Measurements from ENCODE around the gene GALNT18.

DNA sequence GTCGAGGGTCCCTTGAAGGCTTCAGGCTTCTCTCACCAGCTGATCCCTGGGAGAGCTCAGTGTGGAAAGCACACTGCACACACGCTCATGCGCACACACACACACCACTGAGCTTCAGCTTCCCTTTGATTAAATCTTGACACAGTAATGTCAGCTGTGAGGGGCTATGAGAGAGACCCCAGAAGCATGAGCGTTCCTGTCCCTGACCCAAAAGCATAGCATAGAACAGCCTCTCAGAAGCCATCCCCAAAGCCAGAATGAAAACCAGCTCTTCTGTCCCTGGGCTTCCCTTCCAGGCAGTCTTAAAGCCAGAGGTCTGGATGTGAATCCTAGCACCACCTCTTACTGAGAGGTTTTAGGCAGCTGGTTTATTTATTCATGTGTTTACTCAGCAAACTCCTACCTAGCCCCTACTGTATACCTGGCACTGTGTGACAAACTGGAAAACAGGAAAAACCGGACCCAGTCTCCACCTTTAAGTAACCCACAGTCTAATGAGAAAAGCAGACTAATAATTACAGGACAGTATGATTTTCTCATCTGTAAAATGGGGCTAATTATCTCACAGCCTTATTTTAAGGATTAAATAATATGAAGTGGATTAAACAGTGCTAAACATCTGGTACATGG is 15.9 kb downstream of the GALNT18 start:
- TF ChIP-seq, protein P1, sequence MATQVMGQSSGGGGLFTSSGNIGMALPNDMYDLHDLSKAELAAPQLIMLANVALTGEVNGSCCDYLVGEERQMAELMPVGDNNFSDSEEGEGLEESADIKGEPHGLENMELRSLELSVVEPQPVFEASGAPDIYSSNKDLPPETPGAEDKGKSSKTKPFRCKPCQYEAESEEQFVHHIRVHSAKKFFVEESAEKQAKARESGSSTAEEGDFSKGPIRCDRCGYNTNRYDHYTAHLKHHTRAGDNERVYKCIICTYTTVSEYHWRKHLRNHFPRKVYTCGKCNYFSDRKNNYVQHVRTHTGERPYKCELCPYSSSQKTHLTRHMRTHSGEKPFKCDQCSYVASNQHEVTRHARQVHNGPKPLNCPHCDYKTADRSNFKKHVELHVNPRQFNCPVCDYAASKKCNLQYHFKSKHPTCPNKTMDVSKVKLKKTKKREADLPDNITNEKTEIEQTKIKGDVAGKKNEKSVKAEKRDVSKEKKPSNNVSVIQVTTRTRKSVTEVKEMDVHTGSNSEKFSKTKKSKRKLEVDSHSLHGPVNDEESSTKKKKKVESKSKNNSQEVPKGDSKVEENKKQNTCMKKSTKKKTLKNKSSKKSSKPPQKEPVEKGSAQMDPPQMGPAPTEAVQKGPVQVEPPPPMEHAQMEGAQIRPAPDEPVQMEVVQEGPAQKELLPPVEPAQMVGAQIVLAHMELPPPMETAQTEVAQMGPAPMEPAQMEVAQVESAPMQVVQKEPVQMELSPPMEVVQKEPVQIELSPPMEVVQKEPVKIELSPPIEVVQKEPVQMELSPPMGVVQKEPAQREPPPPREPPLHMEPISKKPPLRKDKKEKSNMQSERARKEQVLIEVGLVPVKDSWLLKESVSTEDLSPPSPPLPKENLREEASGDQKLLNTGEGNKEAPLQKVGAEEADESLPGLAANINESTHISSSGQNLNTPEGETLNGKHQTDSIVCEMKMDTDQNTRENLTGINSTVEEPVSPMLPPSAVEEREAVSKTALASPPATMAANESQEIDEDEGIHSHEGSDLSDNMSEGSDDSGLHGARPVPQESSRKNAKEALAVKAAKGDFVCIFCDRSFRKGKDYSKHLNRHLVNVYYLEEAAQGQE (IDR thresholded peaks at IDR 0.05; ENCODE audit: low read depth), result no peak
- TF ChIP-seq, protein P2, sequence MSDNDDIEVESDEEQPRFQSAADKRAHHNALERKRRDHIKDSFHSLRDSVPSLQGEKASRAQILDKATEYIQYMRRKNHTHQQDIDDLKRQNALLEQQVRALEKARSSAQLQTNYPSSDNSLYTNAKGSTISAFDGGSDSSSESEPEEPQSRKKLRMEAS (IDR thresholded peaks at IDR 0.05), result no peak
- TF ChIP-seq TCF12 (IDR thresholded peaks at IDR 0.05; ENCODE audit: low read depth) (no peak), TEAD4 (IDR thresholded peaks at IDR 0.05) (no peak)

Data from Ishikawa (cell line).